H9 (cell line): ENCODE data around the gene COX6A1. TPM values are rescaled to one million over a fixed set of nuclear protein-coding genes. Genes with fewer than 3 reads are reported as not detected.

Experiments
- DNase-seq: peaks from one replicate; pipeline ENCODE4 v3.0.0-alpha.2; 2017
- H2AFZ ChIP-seq: one replicate; pipeline ENCODE4 v1.6.1; 2013; ENCODE audit warnings: mild to moderate bottlenecking, low read length, control low read depth, moderate library complexity
- H2AK5ac ChIP-seq: 2 replicates; pipeline ENCODE4 v1.6.1; 2013; ENCODE audit warnings: low read length, control low read depth, mixed read lengths; ENCODE audit not compliant: insufficient read length
- H2BK120ac ChIP-seq: one replicate; pipeline ENCODE4 v1.6.1; 2013; ENCODE audit warnings: low read depth, mild to moderate bottlenecking, low read length, control low read depth, inconsistent platforms; ENCODE audit not compliant: poor library complexity, severe bottlenecking
- H2BK12ac ChIP-seq: 2 replicates; pipeline ENCODE4 v1.6.1; 2013; ENCODE audit warnings: low read length, control low read depth, mixed read lengths, low read depth; ENCODE audit not compliant: insufficient read length
- H2BK15ac ChIP-seq: 2 replicates; pipeline ENCODE4 v1.6.1; 2013; ENCODE audit warnings: low read depth, low read length, control low read depth
- H2BK20ac ChIP-seq: one replicate; pipeline ENCODE4 v1.6.1; 2013; ENCODE audit warnings: low read depth, mild to moderate bottlenecking, low read length, control low read depth, inconsistent platforms; ENCODE audit not compliant: poor library complexity, severe bottlenecking
- H2BK5ac ChIP-seq: 2 replicates; pipeline ENCODE4 v1.6.1; 2013; ENCODE audit warnings: low read length, control low read depth, mixed read lengths; ENCODE audit not compliant: insufficient read length
- H3K14ac ChIP-seq: 2 replicates; pipeline ENCODE4 v1.6.1; 2013; ENCODE audit warnings: low read length, control low read depth; ENCODE audit not compliant: insufficient read depth
- H3K18ac ChIP-seq: 2 replicates; pipeline ENCODE4 v1.6.1; 2013; ENCODE audit warnings: low read depth, mild to moderate bottlenecking, mixed read lengths, low read length, control low read depth; ENCODE audit not compliant: insufficient read length
- H3K23ac ChIP-seq: 2 replicates; pipeline ENCODE4 v1.6.1; 2013; ENCODE audit warnings: low read length, control low read depth, mixed read lengths, low read depth; ENCODE audit not compliant: insufficient read length
- H3K23me2 ChIP-seq: 2 replicates; pipeline ENCODE4 v1.6.1; 2013; ENCODE audit warnings: low read depth, mild to moderate bottlenecking, mixed read lengths, low read length, control low read depth; ENCODE audit not compliant: insufficient read length, poor library complexity, severe bottlenecking
- H3K27ac ChIP-seq: 2 replicates; pipeline ENCODE4 v1.5.1; 2013; ENCODE audit warnings: low read length, control low read depth, mixed read lengths, low read depth; ENCODE audit not compliant: insufficient read length
- H3K27me3 ChIP-seq: 2 replicates; pipeline ENCODE4 v1.6.1; 2013; ENCODE audit warnings: low read length, control low read depth, inconsistent platforms; ENCODE audit not compliant: insufficient read depth
- H3K4ac ChIP-seq: 2 replicates; pipeline ENCODE4 v1.6.1; 2013; ENCODE audit warnings: low read depth, mild to moderate bottlenecking, control low read depth, inconsistent platforms, low read length, moderate library complexity
- H3K4me1 ChIP-seq: 2 replicates; pipeline ENCODE4 v1.6.1; 2013; ENCODE audit warnings: low read length, control low read depth, inconsistent platforms; ENCODE audit not compliant: insufficient read depth
- H3K4me2 ChIP-seq: 2 replicates; pipeline ENCODE4 v1.6.1; 2013; ENCODE audit warnings: low read length, control low read depth, mixed read lengths; ENCODE audit not compliant: insufficient read length, insufficient read depth
- H3K56ac ChIP-seq: 2 replicates; pipeline ENCODE4 v1.6.1; 2013; ENCODE audit warnings: low read depth, mild to moderate bottlenecking, mixed read lengths, low read length, control low read depth; ENCODE audit not compliant: insufficient read length
- H3K79me1 ChIP-seq: 2 replicates; pipeline ENCODE4 v1.6.1; 2013; ENCODE audit warnings: low read depth, mild to moderate bottlenecking, moderate library complexity, low read length, control low read depth, inconsistent platforms; ENCODE audit not compliant: insufficient read depth, poor library complexity, severe bottlenecking
- H3K79me2 ChIP-seq: 2 replicates; pipeline ENCODE4 v1.6.1; 2013; ENCODE audit warnings: low read length, control low read depth, inconsistent platforms; ENCODE audit not compliant: insufficient read depth
- H3K9ac ChIP-seq: 2 replicates; pipeline ENCODE4 v1.6.1; 2013; ENCODE audit warnings: low read length, control low read depth, mixed read lengths; ENCODE audit not compliant: insufficient read length; ENCODE audit errors: extremely low read depth
- H3K9me3 ChIP-seq: one replicate; pipeline ENCODE4 v1.6.1; 2013; ENCODE audit warnings: low read depth, low read length, inconsistent platforms; ENCODE audit not compliant: control insufficient read depth
- H3T11ph ChIP-seq: one replicate; pipeline ENCODE4 v1.6.1; 2013; ENCODE audit warnings: mild to moderate bottlenecking, low read length, control low read depth, inconsistent platforms
- H4K20me1 ChIP-seq: one replicate; pipeline ENCODE4 v1.6.1; 2013; ENCODE audit not compliant: control insufficient read depth, insufficient read length, insufficient read depth
- H4K5ac ChIP-seq: 2 replicates; pipeline ENCODE4 v1.6.1; 2013; ENCODE audit warnings: low read depth, mild to moderate bottlenecking, mixed read lengths, low read length, control low read depth; ENCODE audit not compliant: insufficient read length
- H4K8ac ChIP-seq: replicated peaks from 2 replicates; pipeline ENCODE4 v1.6.1; 2013; ENCODE audit warnings: low read length, control low read depth, mixed read lengths, low read depth; ENCODE audit not compliant: insufficient read length
- H4K91ac ChIP-seq: 2 replicates; pipeline ENCODE4 v1.6.1; 2013; ENCODE audit warnings: low read depth, mild to moderate bottlenecking, moderate library complexity, mixed read lengths, low read length, control low read depth; ENCODE audit not compliant: insufficient read length
- H3K27ac Mint-ChIP-seq, 3 experiments: 2 replicates in 2 of 3; 3 replicates in 1 of 3; pipeline ENCODE4 v1.8.0; 2020 to 2021; ENCODE audit warnings: mixed read lengths in 3 of 3, mild to moderate bottlenecking in 1 of 3, moderate library complexity in 1 of 3
- H3K27me3 Mint-ChIP-seq: 2 replicates; pipeline ENCODE4 v1.8.0; 2021; ENCODE audit warnings: low read depth, mild to moderate bottlenecking, moderate library complexity, mixed read lengths
- H3K36me3 Mint-ChIP-seq, 3 experiments: 2 replicates in 2 of 3; 3 replicates in 1 of 3; pipeline ENCODE4 v1.8.0; 2020 to 2021; ENCODE audit warnings: low read depth in 3 of 3, mixed read lengths in 3 of 3; ENCODE audit not compliant: insufficient read depth in 1 of 3
- H3K4me1 Mint-ChIP-seq, 2 experiments: 2 replicates each; pipeline ENCODE4 v1.8.0; 2020; ENCODE audit warnings: mixed read lengths in 2 of 2
- H3K4me3 Mint-ChIP-seq, 2 experiments: 2 replicates in 1 of 2; 3 replicates in 1 of 2; pipeline ENCODE4 v1.8.0; 2020 to 2021; ENCODE audit warnings: mild to moderate bottlenecking in 2 of 2, mixed read lengths in 2 of 2, moderate library complexity in 1 of 2
- H3K9me3 Mint-ChIP-seq, 2 experiments: 2 replicates in 1 of 2; 3 replicates in 1 of 2; pipeline ENCODE4 v1.8.0; 2020; ENCODE audit warnings: mild to moderate bottlenecking in 2 of 2, mixed read lengths in 2 of 2, moderate library complexity in 1 of 2
- CTCF ChIP-seq: fragments of 200-600 bp; sonication (generic); conservative IDR thresholded peaks from 3 replicates; pipeline ENCODE4 v1.8.0; 2021; ENCODE audit warnings: antibody characterized with exemption, mild to moderate bottlenecking
- WGBS: extraction: QIAGEN DNeasy Blood & Tissue Kit; methylation state at CpG from one replicate; pipeline ENCODE4 v1.1.7; 2013; ENCODE audit warnings: missing lambda C conversion rate, low lambda C conversion rate, mixed read lengths; ENCODE audit not compliant: insufficient read length; ENCODE audit errors: extremely low coverage; 5-methylcytosine and 5-hydroxymethylcytosine counted together
- total RNA-seq: library from RNA; stranded (reverse); gene quantifications from 2 replicates; pipeline ENCODE4 v1.2.1, GENCODE V29; 2021

COX6A1 gene
- total RNA-seq, 1 experiment from 2014 or later: 415 TPM

- Histone ChIP-seq H4K8ac (no peak overlapping the region), H3K56ac (no peak overlapping the region), H3K4ac (no peak overlapping the region), H2BK120ac (no peak overlapping the region), H4K91ac (no peak overlapping the region), H2BK20ac (no peak overlapping the region), H3K9me3 (no peaks in the 10 kb centered on the region), H2BK15ac (no peak overlapping the region), H2BK12ac (no peak overlapping the region), H3K79me2 (no peaks in the 10 kb centered on the region), H4K5ac (no peak overlapping the region), H4K20me1 (no peaks in the 10 kb centered on the region), H3K4me2 (no peak overlapping the region), H3K9ac (no peak overlapping the region), H3K27me3 (no peaks in the 10 kb centered on the region), H3K79me1 (no peaks in the 10 kb centered on the region), H3K14ac (no peak overlapping the region), H2AK5ac (no peak overlapping the region), H3K4me1 (no peaks in the 10 kb centered on the region), H3K23me2 (no peaks in the 10 kb centered on the region), H3K18ac (no peak overlapping the region), H3T11ph (no peak overlapping the region), H2BK5ac (no peak overlapping the region), H3K27ac (no peak overlapping the region), H3K23ac (no peak overlapping the region), H2AFZ (no peak overlapping the region)
- no peak for DNase-seq
- no peaks in the 10 kb centered on the region for H3K4me1 Mint-ChIP-seq
- H3K9me3 Mint-ChIP-seq: no peaks in the 10 kb centered on the region
- TF ChIP-seq CTCF: no peak
- no peak overlapping the region for H3K27ac Mint-ChIP-seq
- peaks cover 0 to 11% (median 6%) of the 10 kb centered on the region in 3 experiments; a peak in 5 of 7 replicates for H3K36me3 Mint-ChIP-seq
- H3K27me3 Mint-ChIP-seq: no peaks in the 10 kb centered on the region
- H3K4me3 Mint-ChIP-seq: no peak overlapping the region
- WGBS: no CpG with 5 or more reads among the region's 4 CpGs
Measured at GRCh38 chr12:120489018-120489417, 51.1 kb downstream of the COX6A1 start.
